ENCODE data around the gene TNFSF11.

The TNFSF11 gene

GRCh38 chr13:42656161-42656560 lies 82.2 kb downstream of the TNFSF11 start:
- DNase-seq: no peak

GRCh38 chr13:42656958-42657357 lies 83.0 kb downstream of the TNFSF11 start:
- no peak for DNase-seq
